SHP77 (cell line): ENCODE results near the gene COMTD1.

Experiments
- DNase-seq, 2 experiments: peaks; one replicate each; lab custom pipeline; 2025; lab: John Stamatoyannopoulos, UW

The COMTD1 gene

GRCh38 chr10:75245354-75246250 is 9.8 kb upstream of the COMTD1 start:
- DNase-seq, result no peak

GRCh38 chr10:75244487-75245353 is 9.0 kb upstream of the COMTD1 start:
- no peak for DNase-seq

- DNase-seq, result no peak
Measured at GRCh38 chr10:75243426-75243825, 7.7 kb upstream of the COMTD1 start.

GRCh38 chr10:75240329-75241076 is 4.7 kb upstream of the COMTD1 start:
- no peak for DNase-seq

- DNase-seq, result no peak
Measured at GRCh38 chr10:75239096-75239790, 3.5 kb upstream of the COMTD1 start.

- no peak for DNase-seq
Measured at GRCh38 chr10:75238182-75239095, 2.7 kb upstream of the COMTD1 start.

GRCh38 chr10:75236178-75236825 is 545 bp upstream of the COMTD1 start:
- no peak for DNase-seq

- no peak for DNase-seq
Measured at GRCh38 chr10:75234683-75235374, 928 bp downstream of the COMTD1 start.

- peak; percentile 41 to 45 for DNase-seq
Measured at GRCh38 chr10:75234017-75234682, 1.6 kb downstream of the COMTD1 start.

- no peak for DNase-seq
Measured at GRCh38 chr10:75233444-75234016, 2.2 kb downstream of the COMTD1 start.

GRCh38 chr10:75231672-75232581 is 3.8 kb downstream of the COMTD1 start:
- DNase-seq, result no peak

GRCh38 chr10:75230600-75231038 is 5.1 kb downstream of the COMTD1 start:
- peak; percentile 10 to 49 for DNase-seq

GRCh38 chr10:75229971-75230370 is 5.8 kb downstream of the COMTD1 start:
- no peak for DNase-seq

GRCh38 chr10:75228834-75229233 is 6.9 kb downstream of the COMTD1 start:
- no peak for DNase-seq

- DNase-seq, result no peak
Measured at GRCh38 chr10:75228278-75228677, 7.5 kb downstream of the COMTD1 start.

- no peak for DNase-seq
Measured at GRCh38 chr10:75226656-75227055, 9.1 kb downstream of the COMTD1 start.

GRCh38 chr10:75226095-75226494 is 9.7 kb downstream of the COMTD1 start:
- no peak for DNase-seq
